SU-DHL-6 (cell line): ENCODE data around the gene PHLDB1.

Experiments
- H2AFZ ChIP-seq: fragments of 200-600 bp; sonication (generic); 2 replicates; pipeline ENCODE4 v1.6.1; 2014; ENCODE audit warnings: low read depth, mild to moderate bottlenecking, moderate library complexity, mixed read lengths, antibody characterized with exemption, low read length; ENCODE audit not compliant: severe bottlenecking
- H3F3A ChIP-seq: fragments of 200-600 bp; shearing (Covaris generic); 2 replicates; pipeline ENCODE4 v1.6.0; 2016; ENCODE audit warnings: antibody characterized with exemption, mild to moderate bottlenecking; ENCODE audit not compliant: insufficient read depth
- H3K27ac ChIP-seq: fragments of 200-600 bp; sonication (generic); 2 replicates; pipeline ENCODE4 v1.5.1; 2016; ENCODE audit warnings: low read depth, mild to moderate bottlenecking, low read length, moderate library complexity, mixed read lengths
- H3K27me3 ChIP-seq: fragments of 200-600 bp; sonication (generic), shearing (Covaris generic); 2 replicates; pipeline ENCODE4 v1.6.0; 2014; ENCODE audit warnings: mild to moderate bottlenecking, low read length
- H3K36me3 ChIP-seq: fragments of 200-600 bp; sonication (generic); 2 replicates; pipeline ENCODE4 v1.6.1; 2014; ENCODE audit warnings: mild to moderate bottlenecking, low read length, mixed read lengths
- H3K4me2 ChIP-seq: fragments of 300-600, 200-600 bp; shearing (Covaris generic), sonication (generic); 2 replicates; pipeline ENCODE4 v1.6.0; 2014; ENCODE audit warnings: low read length, low read depth, mild to moderate bottlenecking; ENCODE audit not compliant: poor library complexity, severe bottlenecking
- H3K4me3 ChIP-seq: fragments of 200-600 bp; sonication (generic); 2 replicates; pipeline ENCODE4 v1.5.1; 2014; ENCODE audit warnings: antibody characterized with exemption, low read length, mild to moderate bottlenecking, mixed read lengths; ENCODE audit not compliant: insufficient read depth, poor library complexity, severe bottlenecking
- H3K79me2 ChIP-seq: fragments of 200-600 bp; sonication (generic); 2 replicates; pipeline ENCODE4 v1.6.1; 2014; ENCODE audit warnings: mild to moderate bottlenecking, low read length, moderate library complexity; ENCODE audit not compliant: insufficient read depth
- H3K9ac ChIP-seq: fragments of 200-600 bp; sonication (generic); 2 replicates; pipeline ENCODE4 v1.7.0; 2014; ENCODE audit warnings: mild to moderate bottlenecking, low read length
- H3K9me2 ChIP-seq: fragments of 200-600 bp; sonication (generic); replicated peaks from 2 replicates; pipeline ENCODE4 v1.6.1; 2014; ENCODE audit warnings: low read length; ENCODE audit not compliant: insufficient read depth
- H3K9me3 ChIP-seq: fragments of 200-600 bp; sonication (generic); 2 replicates; pipeline ENCODE4 v1.6.1; 2014; ENCODE audit warnings: low read length, mixed read lengths; ENCODE audit not compliant: insufficient read depth
- H4K20me1 ChIP-seq: fragments of 200-600 bp; sonication (generic); 2 replicates; pipeline ENCODE4 v1.6.1; 2014; ENCODE audit warnings: low read depth, mild to moderate bottlenecking, antibody characterized with exemption, low read length, moderate library complexity, mixed read lengths
- CTCF ChIP-seq: fragments of 200-600 bp; sonication (generic); IDR thresholded peaks from one replicate; pipeline ENCODE4 v1.5.1; 2017; ENCODE audit warnings: antibody characterized with exemption, mild to moderate bottlenecking, low read length, moderate library complexity; ENCODE audit not compliant: insufficient read depth, poor library complexity, severe bottlenecking
- EZH2phosphoT487 ChIP-seq: fragments of 200-600 bp; sonication (generic), shearing (Covaris generic); conservative IDR thresholded peaks from 2 replicates; pipeline ENCODE4 v1.6.1; 2018; ENCODE audit warnings: mild to moderate bottlenecking, antibody characterized with exemption, low read length, moderate library complexity, mixed read lengths

Gene PHLDB1

GRCh38 chr11:118622376-118623268 lies 15.2 kb downstream of the PHLDB1 start:
- Histone ChIP-seq H3K4me2 (no peak overlapping the region), H3K36me3 (no peaks in the 10 kb centered on the region), H3K79me2 (no peaks in the 10 kb centered on the region), H3F3A (no peaks in the 10 kb centered on the region), H3K9ac (no peak overlapping the region), H3K9me3 (no peaks in the 10 kb centered on the region), H3K27ac (no peak overlapping the region), H2AFZ (no peak overlapping the region), H3K4me3 (no peak overlapping the region), H3K9me2 (no peaks in the 10 kb centered on the region), H4K20me1 (no peaks in the 10 kb centered on the region), H3K27me3 (no peaks in the 10 kb centered on the region)
- TF ChIP-seq EZH2phosphoT487 (no peak), CTCF (no peak)

- TF ChIP-seq EZH2phosphoT487 (no peak), CTCF (no peak)
- no peaks in the 10 kb centered on the region for H3F3A ChIP-seq
Measured at GRCh38 chr11:118623269-118623655, 15.8 kb downstream of the PHLDB1 start.

GRCh38 chr11:118625036-118625690 lies 17.7 kb downstream of the PHLDB1 start:
- no peaks in the 10 kb centered on the region for H3F3A ChIP-seq
- TF ChIP-seq CTCF, result no peak
- TF ChIP-seq EZH2phosphoT487, result no peak
- H3K27ac ChIP-seq, result no peak overlapping the region
- no peaks in the 10 kb centered on the region for H3K27me3 ChIP-seq
- no peak overlapping the region for H3K4me3 ChIP-seq
- no peaks in the 10 kb centered on the region for H3K36me3 ChIP-seq
- no peak overlapping the region for H2AFZ ChIP-seq
- no peaks in the 10 kb centered on the region for H3K9me3 ChIP-seq
- H3K4me2 ChIP-seq, result no peak overlapping the region
- H3K9me2 ChIP-seq, result no peaks in the 10 kb centered on the region
- H4K20me1 ChIP-seq, result no peaks in the 10 kb centered on the region
- H3K79me2 ChIP-seq, result no peaks in the 10 kb centered on the region
- no peak overlapping the region for H3K9ac ChIP-seq

More at GRCh38 chr11:118623269-118623655, 15.8 kb downstream of the PHLDB1 start:
- no peaks in the 10 kb centered on the region for H3K36me3 ChIP-seq
- H3K4me3 ChIP-seq, result no peak overlapping the region
- no peaks in the 10 kb centered on the region for H3K79me2 ChIP-seq
- no peaks in the 10 kb centered on the region for H3K9me2 ChIP-seq
- H3K9ac ChIP-seq, result no peak overlapping the region
- no peaks in the 10 kb centered on the region for H4K20me1 ChIP-seq
- no peaks in the 10 kb centered on the region for H3K27me3 ChIP-seq
- H3K9me3 ChIP-seq, result no peaks in the 10 kb centered on the region
- no peak overlapping the region for H2AFZ ChIP-seq
- no peak overlapping the region for H3K27ac ChIP-seq
- no peak overlapping the region for H3K4me2 ChIP-seq
